GM12878 (cell line): ENCODE results near the gene ARL14EP. TPM values are rescaled to one million over a fixed set of nuclear protein-coding genes. Genes with fewer than 3 reads are reported as not detected.

ENCODE experiments used
- CBFB ChIP-seq: IDR thresholded peaks from 2 replicates; pipeline ENCODE4 v1.6.1; 2016; ENCODE audit warnings: antibody characterized with exemption, low read depth
- CEBPB ChIP-seq, 2 experiments: fragments of 150-350 bp in 1 of 2; IDR thresholded peaks; 2 replicates each; pipeline ENCODE4 v1.6.1; 2012 to 2014; ENCODE audit warnings: low read depth in 2 of 2, low read length in 2 of 2, borderline replicate concordance in 1 of 2, inconsistent platforms in 1 of 2
- CHD1 ChIP-seq: IDR thresholded peaks from 2 replicates; pipeline ENCODE4 v1.6.1; 2012; ENCODE audit warnings: low read depth, low read length, improper control_type of control experiment
- FOS ChIP-seq: IDR thresholded peaks from 3 replicates; pipeline ENCODE4 v1.6.1; 2011; ENCODE audit warnings: borderline replicate concordance; ENCODE audit not compliant: insufficient read length; ENCODE audit errors: extremely low read depth
- MTA3 ChIP-seq: IDR thresholded peaks from 2 replicates; pipeline ENCODE4 v1.6.1; 2012; ENCODE audit warnings: low read length, inconsistent platforms, borderline replicate concordance
- NFIC ChIP-seq: IDR thresholded peaks from 2 replicates; pipeline ENCODE4 v1.6.1; 2012; ENCODE audit warnings: low read depth, mild to moderate bottlenecking, inconsistent platforms, low read length, moderate library complexity
- NFYA ChIP-seq: IDR thresholded peaks from 2 replicates; pipeline ENCODE4 v1.6.1; 2011; ENCODE audit warnings: low read depth, mild to moderate bottlenecking, low read length, improper control_type of control experiment, borderline replicate concordance
- RUNX3 ChIP-seq: IDR thresholded peaks from 2 replicates; pipeline ENCODE4 v1.6.1; 2012; ENCODE audit warnings: low read length, inconsistent platforms
- SMARCA5 ChIP-seq: fragments of 450-650 bp; IDR thresholded peaks from 2 replicates; pipeline ENCODE4 v1.6.1; 2017; ENCODE audit warnings: mild to moderate bottlenecking
- SREBF1 ChIP-seq: IDR thresholded peaks from 2 replicates; pipeline ENCODE4 v1.6.1; 2012; ENCODE audit warnings: mild to moderate bottlenecking, low read length
- SREBF2 ChIP-seq: IDR thresholded peaks from 2 replicates; pipeline ENCODE4 v1.6.1; 2012; ENCODE audit warnings: mild to moderate bottlenecking, low read length
- SUZ12 ChIP-seq: fragments of 200-600 bp; sonication (generic); IDR thresholded peaks from one replicate; pipeline ENCODE4 v1.6.1; 2018; ENCODE audit warnings: antibody characterized with exemption, mild to moderate bottlenecking; ENCODE audit not compliant: unreplicated experiment
- TCF7 ChIP-seq: IDR thresholded peaks from 2 replicates; pipeline ENCODE4 v1.6.1; 2014; ENCODE audit warnings: antibody characterized with exemption, borderline replicate concordance
- WRNIP1 ChIP-seq: IDR thresholded peaks from 2 replicates; pipeline ENCODE4 v1.6.1; 2011; ENCODE audit warnings: low read depth, low read length, improper control_type of control experiment, borderline replicate concordance
- polyA plus RNA-seq, 11 experiments: library from polyadenylated mRNA; depleted of rRNA in 4 of 11; unstranded in 6 of 11; stranded (reverse) in 5 of 11; fragments of >200 nt; fragmentation: Nextera tagmentation in 4 of 11; fragmentation: Illumina TruSeq in 1 of 11; extraction: Ambion mirVana in 4 of 11; extraction: Trizol in 1 of 11; gene quantifications; 1 replicate in 1 of 11; 2 replicates in 10 of 11; pipeline versions ENCODE4 v1.2.1 to v1.2.3, GENCODE V29; 2011 to 2016; ENCODE audit warnings: inconsistent platforms in 2 of 11, missing spikeins in 2 of 11, low read depth in 1 of 11
- total RNA-seq, 4 experiments: library from RNA; depleted of rRNA in 3 of 4; stranded (reverse); fragments of >200 nt in 3 of 4; fragmentation: Illumina TruSeq in 1 of 4; extraction: Trizol in 1 of 4; gene quantifications; 2 replicates each; pipeline versions ENCODE4 v1.2.1 to v1.2.3, GENCODE V29; 2013 to 2021
- TF ChIP-seq, protein P1 (sequence below): fragments of 450-650 bp; IDR thresholded peaks from 2 replicates; pipeline ENCODE4 v1.6.1; 2014; ENCODE audit warnings: mild to moderate bottlenecking
- TF ChIP-seq, protein P2 (sequence below): fragments of 450-650 bp; IDR thresholded peaks from 2 replicates; pipeline ENCODE4 v1.6.1; 2017; ENCODE audit warnings: mild to moderate bottlenecking, low read depth, inconsistent platforms; ENCODE audit not compliant: poor library complexity, severe bottlenecking
- TF ChIP-seq, protein P3 (sequence below): fragments of 450-650 bp; IDR thresholded peaks from 2 replicates; pipeline ENCODE4 v1.6.1; 2017; ENCODE audit warnings: mild to moderate bottlenecking, moderate library complexity
- TF ChIP-seq, protein P4 (sequence below): fragments of 450-650 bp; IDR thresholded peaks from 2 replicates; pipeline ENCODE4 v1.6.1; 2016; ENCODE audit warnings: mild to moderate bottlenecking, moderate library complexity, borderline replicate concordance

The ARL14EP gene
- total and polyA plus RNA-seq, 10 of the 15 experiments (the other 5 are each of a cell fraction or from before 2014, with no cell fraction given), result 18.1 to 59.8 (median 42.8) TPM

DNA sequence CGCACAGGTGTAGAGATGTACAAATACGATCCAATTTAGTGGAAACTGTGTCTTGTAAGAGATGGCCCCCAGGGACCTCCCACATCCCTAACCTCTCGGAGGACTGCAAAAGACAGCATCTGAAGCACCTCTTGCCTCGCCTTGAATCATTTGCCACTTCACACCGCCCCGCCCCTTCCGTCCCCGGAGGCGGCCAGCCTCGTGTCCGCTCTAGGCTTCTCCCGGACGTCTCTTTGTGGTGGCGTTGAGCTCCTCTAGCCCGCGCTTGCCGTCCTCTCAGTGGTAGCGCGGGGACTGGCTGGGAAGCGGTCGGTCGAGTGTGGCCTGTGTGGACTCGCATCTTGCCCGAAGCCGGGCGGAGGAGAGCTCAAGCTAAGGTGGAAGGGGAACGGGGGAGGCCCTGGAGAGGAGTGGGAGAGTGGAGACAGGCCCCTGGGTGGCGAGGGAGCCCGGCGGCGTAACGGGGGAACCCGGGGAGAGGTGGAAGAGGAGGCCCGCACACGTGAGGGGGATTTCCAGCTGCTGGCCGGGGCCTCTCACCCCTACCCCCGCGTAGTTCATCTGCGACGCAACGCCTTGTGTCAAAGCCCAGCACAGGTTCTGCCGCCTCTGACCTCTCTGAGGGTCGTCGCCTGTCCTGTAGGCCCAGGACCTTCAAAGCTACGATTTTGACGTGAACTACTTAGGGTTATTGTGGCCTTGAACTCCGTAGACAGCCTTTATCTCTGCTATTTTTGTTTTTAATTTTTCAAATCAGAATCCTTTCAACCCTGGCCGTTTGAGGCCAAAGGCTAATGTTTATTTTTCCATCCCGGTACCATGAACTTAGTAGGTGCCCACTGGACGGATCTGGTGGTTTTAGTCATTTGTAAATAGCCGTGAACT is at the start of gene ARL14EP (continued):
- peak; percentile 31; the same call in 1 of the 2 replicates for TF ChIP-seq NFIC
- TF ChIP-seq, protein P1, sequence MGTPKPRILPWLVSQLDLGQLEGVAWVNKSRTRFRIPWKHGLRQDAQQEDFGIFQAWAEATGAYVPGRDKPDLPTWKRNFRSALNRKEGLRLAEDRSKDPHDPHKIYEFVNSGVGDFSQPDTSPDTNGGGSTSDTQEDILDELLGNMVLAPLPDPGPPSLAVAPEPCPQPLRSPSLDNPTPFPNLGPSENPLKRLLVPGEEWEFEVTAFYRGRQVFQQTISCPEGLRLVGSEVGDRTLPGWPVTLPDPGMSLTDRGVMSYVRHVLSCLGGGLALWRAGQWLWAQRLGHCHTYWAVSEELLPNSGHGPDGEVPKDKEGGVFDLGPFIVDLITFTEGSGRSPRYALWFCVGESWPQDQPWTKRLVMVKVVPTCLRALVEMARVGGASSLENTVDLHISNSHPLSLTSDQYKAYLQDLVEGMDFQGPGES, result 0 out of 2 replicates have a peak, but pooled peaks have one; percentile 50
- no peak for TF ChIP-seq FOS
- peak; percentile 92 for TF ChIP-seq RUNX3
- TF ChIP-seq CBFB, result peak; percentile 92
- no peak for TF ChIP-seq SUZ12
- no peak for TF ChIP-seq CHD1
- no peak for TF ChIP-seq WRNIP1
- TF ChIP-seq SMARCA5, result peak; percentile 10; the same call in 1 of the 2 replicates
- no peak for TF ChIP-seq TCF7
- TF ChIP-seq, protein P2, sequence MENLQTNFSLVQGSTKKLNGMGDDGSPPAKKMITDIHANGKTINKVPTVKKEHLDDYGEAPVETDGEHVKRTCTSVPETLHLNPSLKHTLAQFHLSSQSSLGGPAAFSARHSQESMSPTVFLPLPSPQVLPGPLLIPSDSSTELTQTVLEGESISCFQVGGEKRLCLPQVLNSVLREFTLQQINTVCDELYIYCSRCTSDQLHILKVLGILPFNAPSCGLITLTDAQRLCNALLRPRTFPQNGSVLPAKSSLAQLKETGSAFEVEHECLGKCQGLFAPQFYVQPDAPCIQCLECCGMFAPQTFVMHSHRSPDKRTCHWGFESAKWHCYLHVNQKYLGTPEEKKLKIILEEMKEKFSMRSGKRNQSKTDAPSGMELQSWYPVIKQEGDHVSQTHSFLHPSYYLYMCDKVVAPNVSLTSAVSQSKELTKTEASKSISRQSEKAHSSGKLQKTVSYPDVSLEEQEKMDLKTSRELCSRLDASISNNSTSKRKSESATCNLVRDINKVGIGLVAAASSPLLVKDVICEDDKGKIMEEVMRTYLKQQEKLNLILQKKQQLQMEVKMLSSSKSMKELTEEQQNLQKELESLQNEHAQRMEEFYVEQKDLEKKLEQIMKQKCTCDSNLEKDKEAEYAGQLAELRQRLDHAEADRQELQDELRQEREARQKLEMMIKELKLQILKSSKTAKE, result no peak
- no peak for TF ChIP-seq CEBPB (IDR thresholded peaks at IDR 0.05; ENCODE audit: borderline replicate concordance in 1 of 2, low read depth in 2 of 2, low read length in 2 of 2)
- TF ChIP-seq, protein P3, sequence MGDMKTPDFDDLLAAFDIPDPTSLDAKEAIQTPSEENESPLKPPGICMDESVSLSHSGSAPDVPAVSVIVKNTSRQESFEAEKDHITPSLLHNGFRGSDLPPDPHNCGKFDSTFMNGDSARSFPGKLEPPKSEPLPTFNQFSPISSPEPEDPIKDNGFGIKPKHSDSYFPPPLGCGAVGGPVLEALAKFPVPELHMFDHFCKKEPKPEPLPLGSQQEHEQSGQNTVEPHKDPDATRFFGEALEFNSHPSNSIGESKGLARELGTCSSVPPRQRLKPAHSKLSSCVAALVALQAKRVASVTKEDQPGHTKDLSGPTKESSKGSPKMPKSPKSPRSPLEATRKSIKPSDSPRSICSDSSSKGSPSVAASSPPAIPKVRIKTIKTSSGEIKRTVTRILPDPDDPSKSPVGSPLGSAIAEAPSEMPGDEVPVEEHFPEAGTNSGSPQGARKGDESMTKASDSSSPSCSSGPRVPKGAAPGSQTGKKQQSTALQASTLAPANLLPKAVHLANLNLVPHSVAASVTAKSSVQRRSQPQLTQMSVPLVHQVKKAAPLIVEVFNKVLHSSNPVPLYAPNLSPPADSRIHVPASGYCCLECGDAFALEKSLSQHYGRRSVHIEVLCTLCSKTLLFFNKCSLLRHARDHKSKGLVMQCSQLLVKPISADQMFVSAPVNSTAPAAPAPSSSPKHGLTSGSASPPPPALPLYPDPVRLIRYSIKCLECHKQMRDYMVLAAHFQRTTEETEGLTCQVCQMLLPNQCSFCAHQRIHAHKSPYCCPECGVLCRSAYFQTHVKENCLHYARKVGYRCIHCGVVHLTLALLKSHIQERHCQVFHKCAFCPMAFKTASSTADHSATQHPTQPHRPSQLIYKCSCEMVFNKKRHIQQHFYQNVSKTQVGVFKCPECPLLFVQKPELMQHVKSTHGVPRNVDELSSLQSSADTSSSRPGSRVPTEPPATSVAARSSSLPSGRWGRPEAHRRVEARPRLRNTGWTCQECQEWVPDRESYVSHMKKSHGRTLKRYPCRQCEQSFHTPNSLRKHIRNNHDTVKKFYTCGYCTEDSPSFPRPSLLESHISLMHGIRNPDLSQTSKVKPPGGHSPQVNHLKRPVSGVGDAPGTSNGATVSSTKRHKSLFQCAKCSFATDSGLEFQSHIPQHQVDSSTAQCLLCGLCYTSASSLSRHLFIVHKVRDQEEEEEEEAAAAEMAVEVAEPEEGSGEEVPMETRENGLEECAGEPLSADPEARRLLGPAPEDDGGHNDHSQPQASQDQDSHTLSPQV, result no peak
- TF ChIP-seq, protein P4, sequence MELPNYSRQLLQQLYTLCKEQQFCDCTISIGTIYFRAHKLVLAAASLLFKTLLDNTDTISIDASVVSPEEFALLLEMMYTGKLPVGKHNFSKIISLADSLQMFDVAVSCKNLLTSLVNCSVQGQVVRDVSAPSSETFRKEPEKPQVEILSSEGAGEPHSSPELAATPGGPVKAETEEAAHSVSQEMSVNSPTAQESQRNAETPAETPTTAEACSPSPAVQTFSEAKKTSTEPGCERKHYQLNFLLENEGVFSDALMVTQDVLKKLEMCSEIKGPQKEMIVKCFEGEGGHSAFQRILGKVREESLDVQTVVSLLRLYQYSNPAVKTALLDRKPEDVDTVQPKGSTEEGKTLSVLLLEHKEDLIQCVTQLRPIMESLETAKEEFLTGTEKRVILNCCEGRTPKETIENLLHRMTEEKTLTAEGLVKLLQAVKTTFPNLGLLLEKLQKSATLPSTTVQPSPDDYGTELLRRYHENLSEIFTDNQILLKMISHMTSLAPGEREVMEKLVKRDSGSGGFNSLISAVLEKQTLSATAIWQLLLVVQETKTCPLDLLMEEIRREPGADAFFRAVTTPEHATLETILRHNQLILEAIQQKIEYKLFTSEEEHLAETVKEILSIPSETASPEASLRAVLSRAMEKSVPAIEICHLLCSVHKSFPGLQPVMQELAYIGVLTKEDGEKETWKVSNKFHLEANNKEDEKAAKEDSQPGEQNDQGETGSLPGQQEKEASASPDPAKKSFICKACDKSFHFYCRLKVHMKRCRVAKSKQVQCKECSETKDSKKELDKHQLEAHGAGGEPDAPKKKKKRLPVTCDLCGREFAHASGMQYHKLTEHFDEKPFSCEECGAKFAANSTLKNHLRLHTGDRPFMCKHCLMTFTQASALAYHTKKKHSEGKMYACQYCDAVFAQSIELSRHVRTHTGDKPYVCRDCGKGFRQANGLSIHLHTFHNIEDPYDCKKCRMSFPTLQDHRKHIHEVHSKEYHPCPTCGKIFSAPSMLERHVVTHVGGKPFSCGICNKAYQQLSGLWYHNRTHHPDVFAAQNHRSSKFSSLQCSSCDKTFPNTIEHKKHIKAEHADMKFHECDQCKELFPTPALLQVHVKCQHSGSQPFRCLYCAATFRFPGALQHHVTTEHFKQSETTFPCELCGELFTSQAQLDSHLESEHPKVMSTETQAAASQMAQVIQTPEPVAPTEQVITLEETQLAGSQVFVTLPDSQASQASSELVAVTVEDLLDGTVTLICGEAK, result peak; percentile 91
- no peak for TF ChIP-seq SREBF1
- TF ChIP-seq MTA3, result no peak
- TF ChIP-seq SREBF2, result no peak
- TF ChIP-seq NFYA, result no peak
